Muscle layer of duodenum (tissue), 2 donors: ENCODE results near the gene TDRD1.

Experiments
- H3K27ac ChIP-seq: one replicate; pipeline ENCODE4 v1.7.0; 2013; ENCODE audit warnings: mild to moderate bottlenecking, low read length
- H3K27me3 ChIP-seq: one replicate; pipeline ENCODE4 v1.7.0; 2013; ENCODE audit warnings: low read depth, mild to moderate bottlenecking, control low read depth, low read length
- H3K36me3 ChIP-seq, 2 donors: one replicate each; pipeline ENCODE4 v1.7.0; 2013; ENCODE audit warnings: low read length in 2 of 2, control low read depth in 1 of 2, mild to moderate bottlenecking in 1 of 2; ENCODE audit not compliant: insufficient read depth in 2 of 2, control insufficient read depth in 1 of 2
- H3K4me1 ChIP-seq, 2 donors: one replicate each; pipeline ENCODE4 v1.7.0; 2013; ENCODE audit warnings: low read length in 2 of 2, mild to moderate bottlenecking in 2 of 2, control low read depth in 1 of 2, moderate library complexity in 1 of 2; ENCODE audit not compliant: insufficient read depth in 2 of 2, control insufficient read depth in 1 of 2
- H3K4me3 ChIP-seq, 2 donors: one replicate each; pipeline ENCODE4 v1.7.0; 2013; ENCODE audit warnings: low read length in 2 of 2, low read depth in 1 of 2, mild to moderate bottlenecking in 1 of 2
- H3K9me3 ChIP-seq, 2 donors: one replicate each; pipeline ENCODE4 v1.7.0; 2013; ENCODE audit warnings: low read length in 2 of 2, control low read depth in 1 of 2, mild to moderate bottlenecking in 1 of 2; ENCODE audit not compliant: control insufficient read depth in 1 of 2
- donor health status: healthy.

Gene TDRD1

GRCh38 chr10:114279901-114280644, 100.9 kb downstream of the TDRD1 start:
- Histone ChIP-seq H3K9me3 (no peaks in the 10 kb centered on the region), H3K27ac (no peak overlapping the region), H3K36me3 (no peaks in the 10 kb centered on the region), H3K4me3 (no peak overlapping the region), H3K4me1 (no peaks in the 10 kb centered on the region), H3K27me3 (no peaks in the 10 kb centered on the region)

- H3K36me3 ChIP-seq: no peaks in the 10 kb centered on the region
- no peak overlapping the region for H3K27ac ChIP-seq
- H3K4me1 ChIP-seq: no peaks in the 10 kb centered on the region
- H3K27me3 ChIP-seq: no peaks in the 10 kb centered on the region
- H3K9me3 ChIP-seq: no peaks in the 10 kb centered on the region
- no peak overlapping the region for H3K4me3 ChIP-seq
These were observed 101.9 kb downstream of the TDRD1 start for GRCh38 chr10:114281006-114281405.

- no peaks in the 10 kb centered on the region for H3K4me1 ChIP-seq
- H3K27me3 ChIP-seq: no peaks in the 10 kb centered on the region
- H3K9me3 ChIP-seq: no peaks in the 10 kb centered on the region
- H3K27ac ChIP-seq: no peak overlapping the region
- H3K36me3 ChIP-seq: no peaks in the 10 kb centered on the region
- H3K4me3 ChIP-seq: no peak overlapping the region
These were observed 102.3 kb downstream of the TDRD1 start for GRCh38 chr10:114281461-114281860.
